H1 (cell line): ENCODE data around the gene HDAC8. TPM values are rescaled to one million over a fixed set of nuclear protein-coding genes. Genes with fewer than 3 reads are reported as not detected.
A peak's percentile ranks its signal among the peaks of the same experiment; 100 is the strongest.

ENCODE experiments used
- CTCF ChIA-PET: fragments of 300-600 bp; sonication (Branson Sonifier 250); formaldehyde crosslinking; loops from one replicate; lab custom pipeline; 2021; ENCODE audit not compliant: partially characterized antibody; lab: Charles Lee
- POLR2A ChIA-PET: fragments of 300-600 bp; sonication (Branson Sonifier 250); formaldehyde crosslinking; loops from one replicate; lab custom pipeline; 2021; ENCODE audit warnings: inconsistent platforms; ENCODE audit not compliant: partially characterized antibody; lab: Charles Lee
- DNase-seq, 2 experiments: peaks; one replicate each; pipeline versions ENCODE4 v3.0.0 to v3.0.0-alpha.2; 2010 to 2022; ENCODE audit warnings: low spot score in 2 of 2, low read depth in 1 of 2, mixed read lengths in 1 of 2
- FAIRE-seq: peaks from 2 replicates; lab custom pipeline; 2011; peaks lifted over from hg19 to GRCh38; lab: Jason Lieb, UNC
- H2AFZ ChIP-seq: 2 replicates; pipeline ENCODE4 v1.8.1; 2012; ENCODE audit warnings: low read length, inconsistent platforms
- H2AK5ac ChIP-seq: 2 replicates; pipeline ENCODE4 v1.6.1; 2013; ENCODE audit warnings: low read depth, low read length
- H2BK120ac ChIP-seq: replicated peaks from 2 replicates; pipeline ENCODE3; 2013; ENCODE audit warnings: low read depth, low read length, inconsistent platforms
- H2BK12ac ChIP-seq: 2 replicates; pipeline ENCODE4 v1.6.1; 2013; ENCODE audit warnings: low read depth, low read length
- H2BK15ac ChIP-seq: 2 replicates; pipeline ENCODE4 v1.6.1; 2013; ENCODE audit warnings: low read length
- H2BK20ac ChIP-seq: 2 replicates; pipeline ENCODE4 v1.6.1; 2013; ENCODE audit warnings: low read length
- H2BK5ac ChIP-seq: 2 replicates; pipeline ENCODE4 v1.6.1; 2013; ENCODE audit warnings: low read depth, low read length
- H3K14ac ChIP-seq: 2 replicates; pipeline ENCODE4 v1.6.1; 2013; ENCODE audit warnings: inconsistent platforms; ENCODE audit not compliant: insufficient read length
- H3K18ac ChIP-seq: 2 replicates; pipeline ENCODE4 v1.6.1; 2013; ENCODE audit warnings: low read length; ENCODE audit errors: extremely low read depth
- H3K23ac ChIP-seq: 2 replicates; pipeline ENCODE4 v1.6.1; 2013; ENCODE audit warnings: inconsistent platforms; ENCODE audit not compliant: insufficient read length
- H3K23me2 ChIP-seq: 2 replicates; pipeline ENCODE4 v1.6.1; 2013; ENCODE audit warnings: low read depth, low read length
- H3K27ac ChIP-seq: 2 replicates; pipeline ENCODE4 v1.6.1; 2011; ENCODE audit warnings: low read depth, low read length, inconsistent platforms
- H3K27me3 ChIP-seq, 4 experiments: replicated peaks in 1 of 4; 1 replicate in 1 of 4; 2 replicates in 3 of 4; pipeline versions ENCODE4 v1.6.1 to v1.8.1; 2011 to 2013; ENCODE audit warnings: low read length in 3 of 4, mild to moderate bottlenecking in 3 of 4, inconsistent platforms in 2 of 4, mixed read lengths in 2 of 4, moderate library complexity in 1 of 4; ENCODE audit not compliant: control insufficient read depth in 3 of 4, insufficient read depth in 3 of 4; ENCODE audit errors: extremely low read depth in 1 of 4
- H3K36me3 ChIP-seq, 4 experiments: 2 replicates each; pipeline versions ENCODE4 v1.6.1 to v1.8.1; 2011 to 2013; ENCODE audit warnings: mild to moderate bottlenecking in 4 of 4, low read length in 3 of 4, moderate library complexity in 2 of 4, control low read depth in 1 of 4, inconsistent platforms in 1 of 4; ENCODE audit not compliant: insufficient read depth in 4 of 4, control insufficient read depth in 2 of 4
- H3K4ac ChIP-seq: replicated peaks from 2 replicates; pipeline ENCODE3; 2013; ENCODE audit warnings: low read length, low read depth, mixed read lengths, inconsistent platforms; ENCODE audit not compliant: insufficient read length
- H3K4me1 ChIP-seq, 4 experiments: replicated peaks in 1 of 4; 1 replicate in 1 of 4; 2 replicates in 3 of 4; pipeline versions ENCODE4 v1.6.1 to v1.8.1; 2011 to 2013; ENCODE audit warnings: low read length in 3 of 4, inconsistent platforms in 2 of 4, mixed read lengths in 1 of 4; ENCODE audit not compliant: insufficient read depth in 4 of 4, control insufficient read depth in 3 of 4
- H3K4me2 ChIP-seq, 2 experiments: 2 replicates each; pipeline versions ENCODE4 v1.6.1 to v1.8.1; 2011 to 2013; ENCODE audit warnings: low read depth in 2 of 2, low read length in 2 of 2, control low read depth in 1 of 2, inconsistent platforms in 1 of 2, mild to moderate bottlenecking in 1 of 2; ENCODE audit not compliant: insufficient read depth in 1 of 2
- H3K4me3 ChIP-seq, 4 experiments: fragments of 200-600, 300-600 bp in 1 of 4; sonication (generic), shearing (Covaris generic), sonication (Bioruptor Twin) in 1 of 4; 2 replicates each; pipeline versions ENCODE4 v1.5.1 to v1.8.1; 2011 to 2016; ENCODE audit warnings: low read length in 4 of 4, low read depth in 3 of 4, control low read depth in 2 of 4, inconsistent platforms in 2 of 4, mild to moderate bottlenecking in 2 of 4, mixed read lengths in 1 of 4, moderate library complexity in 1 of 4; ENCODE audit not compliant: insufficient read depth in 2 of 4; ENCODE audit errors: extremely low read depth in 1 of 4
- H3K56ac ChIP-seq: replicated peaks from 2 replicates; pipeline ENCODE3; 2013; ENCODE audit warnings: low read depth, mild to moderate bottlenecking, mixed read lengths, low read length, inconsistent platforms; ENCODE audit not compliant: insufficient read length
- H3K79me1 ChIP-seq: 2 replicates; pipeline ENCODE4 v1.6.1; 2013; ENCODE audit warnings: low read depth, low read length, control low read depth
- H3K79me2 ChIP-seq, 2 experiments: 2 replicates each; pipeline versions ENCODE4 v1.6.1 to v1.8.1; 2012 to 2013; ENCODE audit warnings: low read length in 2 of 2, mild to moderate bottlenecking in 2 of 2, inconsistent platforms in 1 of 2; ENCODE audit not compliant: insufficient read depth in 2 of 2, control insufficient read depth in 1 of 2
- H3K9ac ChIP-seq, 4 experiments: replicated peaks in 1 of 4; 1 replicate in 1 of 4; 2 replicates in 3 of 4; pipeline versions ENCODE4 v1.6.1 to v1.8.1; 2011 to 2013; ENCODE audit warnings: low read depth in 3 of 4, low read length in 3 of 4, control low read depth in 2 of 4, mild to moderate bottlenecking in 2 of 4, moderate library complexity in 2 of 4, inconsistent platforms in 1 of 4; ENCODE audit errors: extremely low read depth in 1 of 4
- H3K9me3 ChIP-seq, 2 experiments: 2 replicates each; pipeline versions ENCODE4 v1.6.1 to v1.8.1; 2012 to 2013; ENCODE audit warnings: mild to moderate bottlenecking in 2 of 2, moderate library complexity in 2 of 2, control low read depth in 1 of 2, inconsistent platforms in 1 of 2, low read depth in 1 of 2, low read length in 1 of 2, mixed read lengths in 1 of 2; ENCODE audit not compliant: insufficient read depth in 2 of 2
- H4K20me1 ChIP-seq, 2 experiments: replicated peaks in 1 of 2; 2 replicates each; pipeline versions ENCODE3 to v1.8.1; 2011 to 2013; ENCODE audit warnings: inconsistent platforms in 2 of 2, low read length in 2 of 2, mild to moderate bottlenecking in 1 of 2; ENCODE audit not compliant: insufficient read depth in 2 of 2, control insufficient read depth in 1 of 2
- H4K5ac ChIP-seq: 2 replicates; pipeline ENCODE4 v1.6.1; 2013; ENCODE audit warnings: low read length, low read depth, mixed read lengths, inconsistent platforms; ENCODE audit not compliant: insufficient read length
- H4K8ac ChIP-seq: 2 replicates; pipeline ENCODE4 v1.8.0; 2013; ENCODE audit warnings: mild to moderate bottlenecking, moderate library complexity, low read length, inconsistent platforms; ENCODE audit not compliant: insufficient read depth; ENCODE audit errors: extremely low read depth
- H4K91ac ChIP-seq: replicated peaks from 2 replicates; pipeline ENCODE3; 2013; ENCODE audit warnings: low read length, mixed read lengths, inconsistent platforms; ENCODE audit not compliant: insufficient read length
- ASH2L ChIP-seq: fragments of 200-600, 300-600 bp; sonication (generic); IDR thresholded peaks from one replicate; pipeline ENCODE4 v1.7.1; 2017; ENCODE audit warnings: low read length
- BACH1 ChIP-seq: IDR thresholded peaks from 2 replicates; pipeline ENCODE4 v1.6.1; 2012; ENCODE audit warnings: low read length, improper control_type of control experiment
- CHD1 ChIP-seq: IDR thresholded peaks from 2 replicates; pipeline ENCODE4 v1.6.1; 2012; ENCODE audit warnings: low read depth, low read length, improper control_type of control experiment
- MAFK ChIP-seq: IDR thresholded peaks from 2 replicates; pipeline ENCODE4 v1.6.1; 2012; ENCODE audit warnings: low read depth, mild to moderate bottlenecking, improper control_type of control experiment, low read length
- RAD21 ChIP-seq, 2 experiments: IDR thresholded peaks in 1 of 2; conservative IDR thresholded peaks in 1 of 2; 2 replicates each; pipeline ENCODE4 v1.6.1; 2011; ENCODE audit warnings: low read depth in 2 of 2, low read length in 2 of 2, improper control_type of control experiment in 1 of 2, inconsistent platforms in 1 of 2, mild to moderate bottlenecking in 1 of 2, moderate library complexity in 1 of 2
- RFX5 ChIP-seq: IDR thresholded peaks from 2 replicates; pipeline ENCODE4 v1.6.1; 2011; ENCODE audit warnings: low read depth, low read length, improper control_type of control experiment, borderline replicate concordance
- TCF12 ChIP-seq: IDR thresholded peaks from 2 replicates; pipeline ENCODE4 v1.6.1; 2011; ENCODE audit warnings: low read depth, mild to moderate bottlenecking, low read length
- YY1 ChIP-seq: IDR thresholded peaks from 2 replicates; pipeline ENCODE4 v1.6.1; 2011; ENCODE audit warnings: low read depth, mild to moderate bottlenecking, low read length
- WGBS, 2 experiments: shearing (Covaris generic) in 1 of 2; methylation state at CpG; one replicate each; pipeline versions ENCODE4 v1.1.6 to v1.1.7; 2013 to 2015; ENCODE audit warnings: low lambda C conversion rate in 2 of 2, mixed read lengths in 2 of 2, inconsistent platforms in 1 of 2, low coverage in 1 of 2, missing lambda C conversion rate in 1 of 2; ENCODE audit not compliant: insufficient replicate concordance in 2 of 2, insufficient coverage in 1 of 2, insufficient read length in 1 of 2; ENCODE audit errors: extremely low coverage in 1 of 2, missing lambda C conversion rate in 1 of 2; 5-methylcytosine and 5-hydroxymethylcytosine counted together
- polyA plus RNA-seq, 7 experiments: library from polyadenylated mRNA; depleted of rRNA in 3 of 7; stranded (reverse) in 5 of 7; unstranded in 2 of 7; fragments of >200 nt in 5 of 7; fragments of 200-250 nt in 2 of 7; gene quantifications; 1 replicate in 5 of 7; 2 replicates in 1 of 7; 4 replicates in 1 of 7; pipeline versions ENCODE4 v1.2.1 to v1.2.3, GENCODE V29; 2011 to 2013; ENCODE audit warnings: missing spikeins in 2 of 7, mixed read lengths in 2 of 7
- total RNA-seq: library from RNA; stranded (reverse); fragmentation: NEBNext Ultra II Directional; extraction: Animal tissue kit (Norgen Biotek cat#: 25700); gene quantifications from 2 replicates; pipeline ENCODE4 v1.2.1, GENCODE V29; 2021

Gene HDAC8
- total and polyA plus RNA-seq, 2 of the 8 experiments (the other 6 are each of a cell fraction or from before 2014, with no cell fraction given), result 9.7 to 20.3 TPM

- H3K36me3 ChIP-seq, result no peaks in the 10 kb centered on the region; a peak in 1 of 8 replicates
- H3K4ac ChIP-seq, result no peak overlapping the region
- H3K56ac ChIP-seq, result no peak overlapping the region
- ChIA-PET POLR2A (interaction anchor here (0.6 to 1.7 kb wide), 5 partner anchors 15 to 366 kb away, joined by 3 to 4 read pairs (median 3); partner anchors contain the start of genes CITED1 and RPS4X), CTCF (interaction anchor here (1.1 to 1.5 kb wide), 3 partner anchors 36 to 194 kb away, joined by 3 read pairs; no protein-coding TSS in a partner anchor)
- no peaks in the 10 kb centered on the region for H3K79me1 ChIP-seq
- H2BK20ac ChIP-seq, result no peak overlapping the region
- no peak overlapping the region for H2AK5ac ChIP-seq
- H3K4me2 ChIP-seq, result peak overlapping the region; percentile 28 to 44; a peak in 3 of 4 replicates
- no peak overlapping the region for H4K5ac ChIP-seq
- peaks cover 1 to 3% (median 3%) of the 10 kb centered on the region in 4 experiments; a peak in 5 of 7 replicates for H3K4me1 ChIP-seq
- no peak overlapping the region for H3K14ac ChIP-seq
- peak overlapping the region; percentile 27; the same call in 1 of the 2 replicates for H2BK12ac ChIP-seq
- H2BK120ac ChIP-seq, result no peak overlapping the region
- H3K9ac ChIP-seq, result no peak overlapping the region
- no peaks in the 10 kb centered on the region for H3K9me3 ChIP-seq
- H3K79me2 ChIP-seq, result no peaks in the 10 kb centered on the region
- FAIRE-seq (no peak), DNase-seq (no peak)
- H4K91ac ChIP-seq, result peak overlapping the region; percentile 88
- no peak overlapping the region for H2AFZ ChIP-seq
- H3K18ac ChIP-seq, result no peak overlapping the region
- no peaks in the 10 kb centered on the region for H4K20me1 ChIP-seq
- no peak overlapping the region for H3K27ac ChIP-seq
- H3K23ac ChIP-seq, result no peak overlapping the region
- no peak overlapping the region for H3K4me3 ChIP-seq
- no peak overlapping the region for H4K8ac ChIP-seq
- H2BK5ac ChIP-seq, result peak overlapping the region; percentile 52; the same call in 1 of the 2 replicates
- no peaks in the 10 kb centered on the region for H3K27me3 ChIP-seq
- no peaks in the 10 kb centered on the region for H3K23me2 ChIP-seq
- H2BK15ac ChIP-seq, result no peak overlapping the region
- WGBS, 2 experiments, result 69% methylated on average over 5 of the region's 6 CpGs; no CpG with 5 or more reads in 1 of the 2 experiments
- no peak for TF ChIP-seq RFX5
- no peak for TF ChIP-seq BACH1
- no peak for TF ChIP-seq CHD1
- TF ChIP-seq ASH2L, result no peak
- TF ChIP-seq MAFK, result no peak
- TF ChIP-seq RAD21 (IDR thresholded peaks at IDR 0.05 in 1 of 2, conservative IDR thresholded peaks at IDR 0.05 in 1 of 2; ENCODE audit: low read depth in 2 of 2, low read length in 2 of 2), result no peak
- TF ChIP-seq YY1, result no peak
- TF ChIP-seq TCF12, result no peak
These were observed 226.2 kb downstream of the HDAC8 start for GRCh38 chrX:72346302-72346949.
